ENCODE results near the gene DCTN2.
A peak's percentile ranks its signal among the peaks of the same experiment; 100 is the strongest.

Gene DCTN2

GRCh38 chr12:57485695-57486094 is 61.3 kb downstream of the DCTN2 start:
- no peak for DNase-seq

- peak; percentile 84 for DNase-seq
Measured at GRCh38 chr12:57483466-57483865, 63.5 kb downstream of the DCTN2 start.

- no peak for DNase-seq
Measured at GRCh38 chr12:57481671-57482070, 65.3 kb downstream of the DCTN2 start.

All from fibroblast of upper back skin (primary cell).